ENCODE measurements around the gene FUT1.

- TF ChIP-seq CTCF (IDR thresholded peaks at IDR 0.05), result no peak
- TF ChIP-seq EZH2 (IDR thresholded peaks at IDR 0.05; ENCODE audit: borderline replicate concordance, insufficient read depth, low read depth, low read length, poor library complexity, severe bottlenecking), result no peak
These were observed 41.3 kb downstream of the FUT1 start for GRCh38 chr19:48711106-48711662.
